ENCODE measurements around the gene UGT1A4.
A peak's percentile ranks its signal among the peaks of the same experiment; 100 is the strongest.

Gene UGT1A4

DNA sequence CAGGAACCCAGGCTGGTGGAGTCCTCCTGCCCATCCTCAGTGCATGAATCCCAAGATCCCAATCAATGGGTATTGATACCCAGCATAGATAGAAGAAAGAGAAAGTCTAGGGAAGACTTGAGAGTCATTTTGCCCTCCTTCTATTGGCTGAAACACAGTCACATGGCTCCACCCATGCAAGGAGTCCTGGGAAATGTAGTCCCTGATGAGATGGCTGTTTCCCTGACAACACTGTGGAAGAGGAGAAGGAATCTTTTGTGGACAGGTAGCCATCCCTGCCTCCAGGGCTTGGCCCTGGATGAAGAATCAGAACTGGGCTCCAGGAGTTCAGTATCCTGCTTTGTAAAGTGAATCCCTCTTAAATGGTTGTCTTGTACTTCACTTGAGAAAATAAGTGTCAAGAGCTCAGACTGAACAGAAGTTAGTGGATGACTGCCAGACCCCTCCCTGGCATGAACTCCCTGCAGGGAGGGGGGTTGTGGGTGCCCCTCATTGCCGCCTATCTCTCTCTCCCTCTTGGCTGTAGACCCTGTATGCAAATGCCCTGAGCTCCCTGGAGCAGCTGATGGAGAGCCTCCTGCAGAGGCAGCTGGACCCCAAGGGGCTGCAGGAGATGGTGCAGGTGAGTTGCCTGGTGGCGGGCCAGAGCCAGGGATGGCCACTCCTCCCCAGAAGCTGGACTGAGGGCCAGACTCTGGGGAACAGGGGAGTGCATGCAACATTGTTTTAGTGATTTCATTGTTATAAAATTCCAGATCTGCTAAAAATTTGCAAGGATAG, 95.7 kb downstream of the UGT1A4 start:
- peak in 1 of 2 experiments; percentile 30 for DNase-seq

- no peak for DNase-seq
Measured at GRCh38 chr2:233815861-233816260, 97.3 kb downstream of the UGT1A4 start.

DNA sequence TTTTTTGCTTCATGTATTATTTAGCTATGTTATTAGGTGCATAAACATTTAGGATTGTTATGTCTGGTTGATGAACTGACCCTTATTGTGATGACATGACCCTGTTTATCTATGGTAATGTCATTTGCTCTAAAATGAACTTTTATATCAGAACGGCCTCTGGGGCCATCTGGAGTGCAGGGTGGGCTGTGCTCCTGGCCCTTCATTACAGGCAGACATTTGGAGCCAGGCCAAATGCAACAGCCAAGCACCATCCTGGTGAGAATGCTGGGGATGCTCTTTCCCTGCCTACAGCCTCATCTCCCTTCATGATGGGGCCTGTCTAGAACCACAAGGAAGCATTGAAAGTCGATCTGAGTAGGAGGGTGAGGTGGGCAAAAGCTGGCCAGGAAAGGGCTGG, 97.8 kb downstream of the UGT1A4 start:
- no peak for DNase-seq

GRCh38 chr2:233816771-233817170, 98.2 kb downstream of the UGT1A4 start:
- no peak for DNase-seq

- DNase-seq: no peak
Measured at GRCh38 chr2:233817361-233817911, 98.9 kb downstream of the UGT1A4 start.

DNA sequence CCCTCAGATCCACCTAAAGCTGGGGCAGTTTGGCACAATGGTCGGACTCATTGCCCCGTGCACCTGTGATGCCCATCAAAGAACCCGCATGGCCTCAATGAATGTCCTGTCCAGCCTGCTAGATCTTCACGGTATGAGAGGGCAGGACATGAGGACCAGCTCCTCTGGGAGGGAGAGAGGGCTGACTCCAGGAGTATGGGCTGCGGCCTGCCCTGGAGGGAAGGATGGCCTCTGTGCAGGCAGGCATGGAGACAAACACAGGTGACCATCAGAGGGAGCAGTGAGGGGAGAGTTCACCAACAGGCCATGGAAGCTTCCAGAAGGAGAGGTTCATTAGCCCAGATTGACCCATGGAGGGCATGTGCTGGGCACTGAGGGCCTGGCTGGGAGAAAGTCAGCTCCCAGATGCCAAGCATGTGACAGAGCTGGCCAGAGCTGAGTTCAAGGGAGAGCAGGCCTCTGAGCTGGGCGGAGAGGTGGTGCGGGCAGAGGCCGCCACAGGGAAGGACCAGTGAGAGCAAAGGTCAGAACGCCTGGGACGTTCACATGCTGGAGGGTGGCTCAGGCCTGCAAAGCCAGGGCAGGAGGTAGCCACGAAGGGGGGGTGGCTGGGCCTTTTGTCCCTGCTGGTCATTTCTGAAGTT, 99.6 kb downstream of the UGT1A4 start:
- DNase-seq: no peak

DNA sequence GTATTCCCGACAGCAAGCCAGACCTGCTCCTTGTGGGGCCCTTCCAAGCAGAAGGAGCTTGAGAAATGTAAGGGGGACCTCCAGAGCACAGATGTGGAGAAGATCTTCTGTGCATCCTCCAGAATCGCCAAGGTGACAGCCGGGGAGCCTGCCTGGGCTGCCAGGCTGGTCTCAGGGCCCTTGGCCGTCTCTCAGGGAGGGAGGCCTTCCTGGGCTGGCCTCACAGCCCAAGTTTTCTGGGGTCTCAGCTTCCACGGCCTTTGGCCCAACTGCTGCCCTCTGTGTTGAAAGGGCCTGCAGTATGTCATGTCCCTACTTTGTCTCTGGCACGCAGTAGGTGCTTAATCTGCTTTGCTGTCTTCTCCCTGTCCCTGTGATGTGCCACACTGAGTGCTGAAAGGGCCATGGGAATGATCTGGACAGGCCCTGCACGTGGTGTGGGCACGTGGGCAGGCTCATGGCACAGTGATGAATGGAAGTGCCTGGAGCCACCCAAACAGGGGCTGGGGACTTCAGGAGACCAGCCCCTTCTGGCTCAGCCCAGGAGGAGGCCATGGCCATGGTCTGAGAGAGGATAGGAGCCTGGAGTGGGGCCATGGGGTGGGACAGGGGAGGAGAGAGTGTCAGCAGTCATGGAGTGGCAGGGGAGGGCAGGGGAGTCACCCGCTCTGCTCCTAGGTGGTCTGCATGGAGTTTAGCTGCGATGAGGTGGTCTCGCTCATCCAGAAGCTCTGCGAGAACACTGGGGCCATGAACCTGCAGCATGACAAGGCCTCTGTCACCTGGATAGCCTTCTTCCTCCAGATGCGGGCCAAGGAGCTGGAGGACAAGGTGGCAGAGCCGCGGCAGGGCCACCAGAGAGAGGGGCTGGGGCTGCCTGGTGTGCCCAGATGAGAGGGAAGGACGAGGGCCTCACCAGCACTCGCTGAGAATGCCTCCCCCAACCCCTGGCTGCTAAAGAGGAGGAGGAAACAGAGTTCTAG, 100.4 kb downstream of the UGT1A4 start:
- DNase-seq: no peak

GRCh38 chr2:233819884-233820773, 101.6 kb downstream of the UGT1A4 start:
- no peak for DNase-seq

DNA sequence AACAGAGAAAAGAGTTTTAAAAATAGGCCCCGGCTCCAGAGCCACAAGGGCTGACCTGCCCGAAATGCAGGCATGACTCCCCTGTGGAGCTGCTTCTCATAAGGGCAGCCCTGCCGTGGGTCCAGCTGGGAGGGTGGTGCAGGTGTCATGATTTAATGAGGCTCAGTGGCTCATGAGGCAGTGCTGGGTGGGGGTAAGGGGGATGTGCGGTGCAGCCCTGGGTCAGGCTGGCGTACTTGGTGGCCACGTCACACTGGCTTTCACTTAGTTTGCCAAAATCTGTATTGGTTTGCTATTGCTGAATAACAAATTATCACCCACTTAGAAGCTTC, 102.2 kb downstream of the UGT1A4 start:
- no peak for DNase-seq

DNA sequence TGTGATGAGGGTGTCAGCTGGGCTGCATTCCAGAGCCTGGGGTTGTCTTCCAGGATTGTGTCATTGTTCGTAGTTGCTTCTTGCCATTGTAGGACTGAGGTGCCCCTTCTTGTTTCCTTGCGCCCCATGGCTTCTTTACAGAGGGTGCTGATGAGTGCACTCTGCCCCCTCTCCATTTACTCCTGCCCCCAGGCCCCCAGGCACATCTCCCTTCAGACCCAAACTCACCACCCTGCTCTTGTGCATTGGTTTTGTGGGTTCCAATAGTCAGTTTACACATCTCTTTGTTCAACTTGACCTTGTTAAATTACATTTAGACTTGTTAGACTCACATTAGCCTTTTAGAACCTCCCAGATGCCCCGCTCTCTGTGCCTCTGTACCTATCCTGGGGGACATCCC, 102.7 kb downstream of the UGT1A4 start:
- DNase-seq: no peak

GRCh38 chr2:233821709-233822100, 103.2 kb downstream of the UGT1A4 start:
- no peak for DNase-seq

- DNase-seq: no peak
Measured at GRCh38 chr2:233822101-233822771, 103.7 kb downstream of the UGT1A4 start.

Data from NCI-H526 (cell line).